G401 (cell line): Measurements from ENCODE around the gene ZNF618. TPM values are rescaled to one million over a fixed set of nuclear protein-coding genes. Genes with fewer than 3 reads are reported as not detected.
"Not testable (repeated sequence)": the region's sequence is repeated elsewhere in the genome, so short reads cannot be mapped to it uniquely, and the experiment has no call there.

Experiments
- DNase-seq: peaks from one replicate; pipeline ENCODE4 v3.0.0-alpha.2; 2015; ENCODE audit warnings: low spot score
- in situ Hi-C: cut with HindIII; loops from 2 replicates; pipeline ENCODE4 v1.10.0; 2016; ENCODE audit warnings: low sequenced_read_pairs, mixed read lengths
- total RNA-seq: library from RNA; depleted of rRNA; stranded (reverse); fragments of >200 nt; shearing (Covaris generic); gene quantifications from 2 replicates; pipeline ENCODE4 v1.2.3, GENCODE V29; 2014

The ZNF618 gene
- total RNA-seq, 1 experiment from 2014 or later, result 6.1 TPM

GRCh38 chr9:114080195-114080772 lies 204.2 kb downstream of the ZNF618 start:
- DNase-seq, result no peak
- in situ Hi-C loops, result no loop called here

DNA sequence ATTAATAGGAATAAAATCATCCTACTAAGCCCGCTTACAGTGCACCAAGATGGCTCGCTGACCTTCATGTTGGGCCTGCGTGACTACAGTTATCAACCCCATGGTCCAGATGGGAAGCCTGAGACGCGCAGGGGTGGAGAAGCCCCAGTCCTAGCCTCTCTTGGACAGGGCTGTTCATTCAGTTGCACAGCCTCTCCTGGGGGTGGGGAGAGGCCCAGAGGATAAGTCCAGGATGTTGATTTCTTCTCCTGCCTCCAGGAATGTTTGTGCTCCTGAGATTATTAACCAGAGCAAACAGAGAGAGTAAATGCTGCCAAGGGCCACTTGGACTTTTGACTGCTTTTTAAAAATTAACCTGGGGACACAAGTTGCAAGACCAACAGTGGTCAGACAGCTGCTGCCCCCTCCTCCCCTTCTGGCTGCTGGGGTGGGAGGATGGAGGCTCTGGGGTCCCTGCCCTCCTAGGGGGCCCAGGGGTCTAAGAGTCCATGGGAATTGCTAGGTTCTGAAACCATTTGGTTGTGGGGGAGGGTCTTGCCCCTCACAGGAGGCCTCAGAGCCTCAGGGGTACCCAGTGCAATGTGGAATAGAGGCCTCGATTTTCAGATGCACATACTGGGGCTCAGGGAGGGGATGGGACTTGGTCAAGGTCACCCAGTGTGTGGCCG lies 204.8 kb downstream of the ZNF618 start:
- DNase-seq, result no peak
- in situ Hi-C loops, result no loop called here

- in situ Hi-C loops, result no loop called here
- no peak for DNase-seq
These were observed 205.4 kb downstream of the ZNF618 start for GRCh38 chr9:114081441-114082016.

DNA sequence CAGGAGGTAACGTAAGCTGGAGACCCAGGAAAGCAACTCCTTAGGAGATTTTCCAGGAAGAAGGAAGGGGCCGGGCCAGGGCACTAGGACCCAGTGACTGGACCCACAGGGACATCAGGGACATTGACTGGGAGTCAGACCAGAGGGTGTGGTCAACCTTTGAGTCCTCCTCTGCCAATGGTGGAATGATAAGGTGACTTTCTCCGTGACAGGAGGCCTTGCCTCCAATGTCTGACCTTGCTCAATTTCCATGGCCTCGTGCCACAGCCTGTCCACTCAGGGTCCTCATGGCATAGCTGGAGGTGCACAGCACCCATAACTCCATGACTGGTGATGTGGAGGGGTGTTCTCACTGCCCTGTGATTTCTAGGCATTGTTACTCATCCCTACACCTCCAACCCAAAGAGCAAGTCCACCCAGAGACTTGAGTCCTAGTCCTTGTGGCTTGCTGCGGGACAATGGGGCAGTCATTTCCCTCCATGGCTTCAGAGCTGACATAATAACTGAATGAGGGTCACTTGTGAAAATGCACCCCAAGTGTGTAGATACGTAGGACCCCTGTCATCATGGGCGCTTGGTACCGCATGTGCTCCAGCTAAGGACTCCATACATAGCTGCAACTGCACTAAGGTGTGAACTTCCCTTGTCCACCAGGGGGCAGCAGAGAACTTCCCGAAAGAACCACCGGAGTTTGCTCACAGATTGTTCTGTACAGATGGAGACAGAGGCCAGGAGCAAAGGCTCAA lies 206.1 kb downstream of the ZNF618 start:
- peak; percentile 95 for DNase-seq
- in situ Hi-C loops, result no loop called here

GRCh38 chr9:114082763-114083412 lies 206.8 kb downstream of the ZNF618 start:
- DNase-seq, in situ Hi-C loops: not testable (repeated sequence)

GRCh38 chr9:114083666-114084065 lies 207.6 kb downstream of the ZNF618 start:
- DNase-seq, result no peak
- in situ Hi-C loops, result no loop called here

- in situ Hi-C loops, result no loop called here
- DNase-seq, result no peak
These were observed 208.4 kb downstream of the ZNF618 start for GRCh38 chr9:114084282-114085073.

DNA sequence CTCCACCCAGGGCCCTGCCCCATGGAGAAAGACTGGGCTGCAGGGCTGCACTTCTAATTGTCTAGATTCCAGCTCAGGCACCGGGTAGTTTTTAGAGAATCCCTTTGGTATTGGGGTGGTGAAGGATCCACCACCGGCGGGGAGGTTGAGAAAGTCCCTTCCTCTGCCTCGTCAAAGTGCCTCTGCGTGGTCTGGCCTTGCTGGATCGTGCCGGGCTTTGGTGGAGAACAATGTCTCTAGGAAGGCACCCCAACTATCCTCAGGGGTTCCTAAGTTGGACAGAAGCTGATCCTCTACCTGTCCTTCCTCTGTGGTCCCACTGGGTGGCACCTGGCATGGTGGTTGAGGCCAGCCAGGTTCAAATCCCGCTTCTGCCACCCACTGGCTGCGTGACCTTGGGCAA lies 209.3 kb downstream of the ZNF618 start:
- in situ Hi-C loops, result no loop called here
- DNase-seq, result no peak

DNA sequence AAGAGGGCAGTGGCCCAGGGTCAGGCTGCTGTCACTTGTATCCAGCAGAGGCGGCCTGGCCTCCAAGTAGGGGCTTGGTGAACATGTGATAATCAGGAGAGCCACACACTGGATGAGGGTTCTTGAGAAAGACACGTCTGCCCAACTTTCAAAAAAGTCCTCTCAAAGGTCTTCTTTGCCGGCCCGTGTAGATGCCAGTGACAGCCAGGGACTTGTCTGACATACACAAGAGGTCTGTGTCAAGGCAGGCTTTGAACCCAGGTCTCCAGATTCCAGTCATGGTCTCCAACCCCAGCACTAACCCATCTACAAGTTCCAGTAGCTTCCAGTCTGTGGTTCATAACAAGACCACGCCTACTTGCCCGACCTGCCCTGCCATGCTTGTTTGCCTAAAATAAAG lies 209.9 kb downstream of the ZNF618 start:
- in situ Hi-C loops, result no loop called here
- no peak for DNase-seq

- DNase-seq, result no peak
- in situ Hi-C loops, result no loop called here
These were observed 210.5 kb downstream of the ZNF618 start for GRCh38 chr9:114086607-114087006.

DNA sequence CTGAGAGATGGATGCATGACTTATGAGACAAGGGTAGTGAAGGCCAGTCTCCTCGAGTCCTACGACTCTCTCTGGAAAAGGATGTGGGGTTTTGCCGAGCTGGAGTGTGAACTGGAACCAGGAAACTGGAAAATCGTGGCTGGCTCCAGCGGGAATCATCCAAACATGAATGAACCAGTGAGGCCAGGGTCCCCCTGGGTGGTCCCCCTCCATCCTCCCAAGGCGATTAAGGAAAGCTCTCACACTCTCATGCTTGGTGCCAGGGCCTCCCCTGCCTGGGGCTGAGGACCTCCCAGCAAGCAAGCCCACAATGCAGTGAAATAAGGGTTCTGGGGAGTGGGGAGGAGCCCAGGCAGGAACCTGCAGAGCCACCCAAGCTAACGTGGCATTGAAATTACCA lies 211.6 kb downstream of the ZNF618 start:
- no peak for DNase-seq
- in situ Hi-C loops, result no loop called here

- DNase-seq, result no peak
- in situ Hi-C loops, result no loop called here
These were observed 212.6 kb downstream of the ZNF618 start for GRCh38 chr9:114088571-114089170.

GRCh38 chr9:114089206-114089840 lies 213.2 kb downstream of the ZNF618 start:
- no peak for DNase-seq
- in situ Hi-C loops, result no loop called here

DNA sequence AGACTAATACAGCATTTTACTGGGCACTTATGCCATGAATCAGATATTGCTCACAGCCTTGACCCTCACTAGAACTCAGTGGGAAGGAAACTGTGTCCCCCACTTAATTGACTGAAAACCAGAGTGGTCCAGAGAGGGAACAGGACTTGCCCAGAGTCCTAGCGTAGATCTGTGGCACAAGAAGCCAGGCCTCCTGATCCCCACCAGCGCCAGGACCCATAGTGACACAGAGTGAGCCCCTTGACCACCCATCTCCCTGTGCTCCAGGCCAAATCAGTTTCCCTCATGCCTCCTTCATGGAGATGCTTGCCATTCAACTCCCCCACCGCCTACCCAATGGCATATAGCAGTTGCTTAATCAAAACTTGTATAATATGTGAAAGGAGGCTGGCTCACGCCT lies 214.7 kb downstream of the ZNF618 start:
- in situ Hi-C loops, result no loop called here
- no peak for DNase-seq

DNA sequence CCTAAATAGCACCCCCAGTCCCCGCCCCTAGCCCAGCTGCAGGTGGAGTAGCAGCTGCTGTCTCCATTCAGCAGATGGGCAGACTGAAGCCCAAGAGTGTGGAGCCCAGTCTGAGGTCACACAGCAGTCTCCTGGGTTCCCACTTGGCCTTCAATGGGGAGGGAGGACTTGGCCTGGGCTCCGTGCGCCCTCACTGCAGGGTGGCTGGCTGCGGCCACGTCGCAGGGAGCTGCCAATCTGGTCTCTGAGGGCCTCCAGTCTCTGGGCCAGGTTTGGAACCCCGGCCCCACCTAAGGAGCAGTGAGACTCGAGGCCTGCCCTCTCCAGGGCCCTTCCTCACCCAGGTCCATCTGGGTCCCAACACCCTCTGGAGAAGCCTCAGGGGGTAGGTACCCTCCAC lies 215.6 kb downstream of the ZNF618 start:
- no peak for DNase-seq
- in situ Hi-C loops, result no loop called here

GRCh38 chr9:114092336-114092735 lies 216.2 kb downstream of the ZNF618 start:
- DNase-seq, result no peak
- in situ Hi-C loops, result no loop called here

DNA sequence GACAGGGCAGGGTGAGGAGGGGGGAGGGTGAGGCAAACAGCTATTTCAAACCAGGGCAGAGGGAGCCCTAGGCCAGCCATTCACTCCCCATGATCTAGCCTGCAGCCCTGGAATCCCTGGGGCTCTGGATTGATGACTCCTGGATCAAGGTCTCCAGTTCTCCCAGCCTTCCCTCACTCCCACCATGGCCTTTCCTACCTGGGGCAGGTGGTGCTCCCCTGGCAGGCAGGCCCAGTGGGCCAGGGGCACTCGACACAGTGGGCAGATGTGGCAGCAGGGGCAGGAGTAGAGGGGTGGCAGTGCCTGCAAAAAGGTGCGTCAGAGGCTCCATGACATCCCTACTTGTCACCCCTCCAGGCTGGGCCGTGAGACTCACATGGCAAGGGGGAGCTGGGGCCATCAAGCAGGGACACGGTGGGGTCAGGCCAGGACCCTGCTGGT lies 216.9 kb downstream of the ZNF618 start:
- in situ Hi-C loops, result no loop called here
- DNase-seq, result no peak
